ENCODE data around the gene ST6GAL1.

DNA sequence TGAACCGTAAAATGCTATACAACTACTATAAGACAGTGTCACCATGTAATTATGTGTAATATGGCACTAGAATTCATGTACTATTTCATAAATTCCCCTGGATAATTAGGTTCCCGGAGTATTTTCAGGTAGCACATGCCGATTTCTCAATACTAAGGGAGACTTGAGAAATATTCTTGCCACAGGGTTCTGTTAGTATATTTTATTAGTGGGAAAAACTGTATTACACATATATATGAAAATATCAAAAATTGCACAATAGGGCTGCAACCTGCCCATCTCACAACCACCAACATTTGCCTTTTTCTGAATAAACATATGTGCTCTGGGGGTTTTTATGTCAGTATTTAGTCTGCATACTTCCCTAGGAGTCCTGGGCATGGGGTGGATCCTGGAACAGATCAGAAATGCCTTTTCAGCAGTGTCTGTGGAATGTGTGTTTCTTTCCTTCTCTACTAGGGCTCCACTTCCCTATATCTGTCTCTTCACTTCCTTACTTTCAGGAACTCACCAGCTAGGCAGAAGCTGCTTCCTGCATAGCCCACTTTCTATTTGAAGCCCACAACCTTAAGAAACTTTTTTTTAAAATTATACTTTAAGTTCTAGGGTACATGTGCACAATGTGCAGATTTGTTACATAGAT is 121.5 kb downstream of the ST6GAL1 start:
- no peak for TF ChIP-seq POLR2A (IDR thresholded peaks at IDR 0.05)
- TF ChIP-seq, protein P1, sequence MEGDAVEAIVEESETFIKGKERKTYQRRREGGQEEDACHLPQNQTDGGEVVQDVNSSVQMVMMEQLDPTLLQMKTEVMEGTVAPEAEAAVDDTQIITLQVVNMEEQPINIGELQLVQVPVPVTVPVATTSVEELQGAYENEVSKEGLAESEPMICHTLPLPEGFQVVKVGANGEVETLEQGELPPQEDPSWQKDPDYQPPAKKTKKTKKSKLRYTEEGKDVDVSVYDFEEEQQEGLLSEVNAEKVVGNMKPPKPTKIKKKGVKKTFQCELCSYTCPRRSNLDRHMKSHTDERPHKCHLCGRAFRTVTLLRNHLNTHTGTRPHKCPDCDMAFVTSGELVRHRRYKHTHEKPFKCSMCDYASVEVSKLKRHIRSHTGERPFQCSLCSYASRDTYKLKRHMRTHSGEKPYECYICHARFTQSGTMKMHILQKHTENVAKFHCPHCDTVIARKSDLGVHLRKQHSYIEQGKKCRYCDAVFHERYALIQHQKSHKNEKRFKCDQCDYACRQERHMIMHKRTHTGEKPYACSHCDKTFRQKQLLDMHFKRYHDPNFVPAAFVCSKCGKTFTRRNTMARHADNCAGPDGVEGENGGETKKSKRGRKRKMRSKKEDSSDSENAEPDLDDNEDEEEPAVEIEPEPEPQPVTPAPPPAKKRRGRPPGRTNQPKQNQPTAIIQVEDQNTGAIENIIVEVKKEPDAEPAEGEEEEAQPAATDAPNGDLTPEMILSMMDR (IDR thresholded peaks at IDR 0.05) = no peak
